ENCODE results near the gene TCHH.

TCHH gene

GRCh38 chr1:152071123-152071522, 44.1 kb downstream of the TCHH start:
- TF ChIP-seq ZNF8 (CRISPR knock-in tag; IDR thresholded peaks at IDR 0.05) (no peak), CREB5 (CRISPR knock-in tag; IDR thresholded peaks at IDR 0.05; ENCODE audit: low read depth) (no peak), ZFP30 (CRISPR knock-in tag; IDR thresholded peaks at IDR 0.05) (no peak), ZC3H10 (CRISPR knock-in tag; IDR thresholded peaks at IDR 0.05) (no peak), ZNF70 (CRISPR knock-in tag; IDR thresholded peaks at IDR 0.05) (no peak)
- no peak for ATAC-seq

DNA sequence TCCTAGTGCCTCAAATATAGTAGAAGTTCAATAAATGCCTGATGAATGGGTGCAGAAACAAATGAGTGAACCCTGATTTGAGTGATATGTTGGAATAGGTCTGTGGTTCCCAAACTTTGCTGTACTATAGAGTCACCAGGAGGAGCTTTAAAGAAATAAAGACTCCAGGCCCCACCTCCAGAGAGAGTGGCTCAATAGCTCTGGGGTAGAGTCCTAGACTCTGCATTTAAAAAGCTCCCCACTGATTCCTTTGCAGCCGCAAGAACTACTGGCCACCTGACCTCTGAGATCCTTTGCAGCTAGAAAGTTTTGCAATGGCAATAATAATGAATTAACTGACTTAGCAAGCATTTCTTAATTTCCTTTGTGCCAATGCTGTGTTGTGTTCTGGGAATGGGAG, 47.3 kb downstream of the TCHH start:
- no peak for TF ChIP-seq OSR1 (CRISPR knock-in tag; IDR thresholded peaks at IDR 0.05)
- no peak for TF ChIP-seq ESRRG (CRISPR knock-in tag; IDR thresholded peaks at IDR 0.05)
- TF ChIP-seq ZNF565 (CRISPR knock-in tag; conservative IDR thresholded peaks at IDR 0.05; ENCODE audit: low read depth), result no peak
- no peak for TF ChIP-seq GLIS3 (CRISPR knock-in tag; IDR thresholded peaks at IDR 0.05)
- no peak for TF ChIP-seq ZFP30 (CRISPR knock-in tag; IDR thresholded peaks at IDR 0.05)
- TF ChIP-seq, protein P1, sequence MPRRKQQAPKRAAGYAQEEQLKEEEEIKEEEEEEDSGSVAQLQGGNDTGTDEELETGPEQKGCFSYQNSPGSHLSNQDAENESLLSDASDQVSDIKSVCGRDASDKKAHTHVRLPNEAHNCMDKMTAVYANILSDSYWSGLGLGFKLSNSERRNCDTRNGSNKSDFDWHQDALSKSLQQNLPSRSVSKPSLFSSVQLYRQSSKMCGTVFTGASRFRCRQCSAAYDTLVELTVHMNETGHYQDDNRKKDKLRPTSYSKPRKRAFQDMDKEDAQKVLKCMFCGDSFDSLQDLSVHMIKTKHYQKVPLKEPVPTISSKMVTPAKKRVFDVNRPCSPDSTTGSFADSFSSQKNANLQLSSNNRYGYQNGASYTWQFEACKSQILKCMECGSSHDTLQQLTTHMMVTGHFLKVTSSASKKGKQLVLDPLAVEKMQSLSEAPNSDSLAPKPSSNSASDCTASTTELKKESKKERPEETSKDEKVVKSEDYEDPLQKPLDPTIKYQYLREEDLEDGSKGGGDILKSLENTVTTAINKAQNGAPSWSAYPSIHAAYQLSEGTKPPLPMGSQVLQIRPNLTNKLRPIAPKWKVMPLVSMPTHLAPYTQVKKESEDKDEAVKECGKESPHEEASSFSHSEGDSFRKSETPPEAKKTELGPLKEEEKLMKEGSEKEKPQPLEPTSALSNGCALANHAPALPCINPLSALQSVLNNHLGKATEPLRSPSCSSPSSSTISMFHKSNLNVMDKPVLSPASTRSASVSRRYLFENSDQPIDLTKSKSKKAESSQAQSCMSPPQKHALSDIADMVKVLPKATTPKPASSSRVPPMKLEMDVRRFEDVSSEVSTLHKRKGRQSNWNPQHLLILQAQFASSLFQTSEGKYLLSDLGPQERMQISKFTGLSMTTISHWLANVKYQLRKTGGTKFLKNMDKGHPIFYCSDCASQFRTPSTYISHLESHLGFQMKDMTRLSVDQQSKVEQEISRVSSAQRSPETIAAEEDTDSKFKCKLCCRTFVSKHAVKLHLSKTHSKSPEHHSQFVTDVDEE (CRISPR knock-in tag; IDR thresholded peaks at IDR 0.05), result no peak
- TF ChIP-seq RARB (CRISPR knock-in tag; IDR thresholded peaks at IDR 0.05), result no peak
- no peak for TF ChIP-seq CSDC2 (CRISPR knock-in tag; IDR thresholded peaks at IDR 0.05)
- no peak for TF ChIP-seq ARNTL (CRISPR knock-in tag; IDR thresholded peaks at IDR 0.05; ENCODE audit: borderline replicate concordance, low read depth)
- TF ChIP-seq SNAI2 (CRISPR knock-in tag; IDR thresholded peaks at IDR 0.05), result no peak
- TF ChIP-seq ZNF8 (CRISPR knock-in tag; IDR thresholded peaks at IDR 0.05), result no peak
- no peak for TF ChIP-seq ISL1 (CRISPR knock-in tag; IDR thresholded peaks at IDR 0.05)
- no peak for TF ChIP-seq ZC3H10 (CRISPR knock-in tag; IDR thresholded peaks at IDR 0.05)
- TF ChIP-seq PPARA (CRISPR knock-in tag; IDR thresholded peaks at IDR 0.05; ENCODE audit: borderline replicate concordance), result no peak
- TF ChIP-seq BACH2 (CRISPR knock-in tag; IDR thresholded peaks at IDR 0.05; ENCODE audit: borderline replicate concordance), result no peak
- TF ChIP-seq, protein P2, sequence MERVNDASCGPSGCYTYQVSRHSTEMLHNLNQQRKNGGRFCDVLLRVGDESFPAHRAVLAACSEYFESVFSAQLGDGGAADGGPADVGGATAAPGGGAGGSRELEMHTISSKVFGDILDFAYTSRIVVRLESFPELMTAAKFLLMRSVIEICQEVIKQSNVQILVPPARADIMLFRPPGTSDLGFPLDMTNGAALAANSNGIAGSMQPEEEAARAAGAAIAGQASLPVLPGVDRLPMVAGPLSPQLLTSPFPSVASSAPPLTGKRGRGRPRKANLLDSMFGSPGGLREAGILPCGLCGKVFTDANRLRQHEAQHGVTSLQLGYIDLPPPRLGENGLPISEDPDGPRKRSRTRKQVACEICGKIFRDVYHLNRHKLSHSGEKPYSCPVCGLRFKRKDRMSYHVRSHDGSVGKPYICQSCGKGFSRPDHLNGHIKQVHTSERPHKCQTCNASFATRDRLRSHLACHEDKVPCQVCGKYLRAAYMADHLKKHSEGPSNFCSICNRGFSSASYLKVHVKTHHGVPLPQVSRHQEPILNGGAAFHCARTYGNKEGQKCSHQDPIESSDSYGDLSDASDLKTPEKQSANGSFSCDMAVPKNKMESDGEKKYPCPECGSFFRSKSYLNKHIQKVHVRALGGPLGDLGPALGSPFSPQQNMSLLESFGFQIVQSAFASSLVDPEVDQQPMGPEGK (CRISPR knock-in tag; IDR thresholded peaks at IDR 0.05; ENCODE audit: borderline replicate concordance), result no peak
- no peak for TF ChIP-seq TOX (CRISPR knock-in tag; IDR thresholded peaks at IDR 0.05; ENCODE audit: borderline replicate concordance)
- no peak for TF ChIP-seq CREB5 (CRISPR knock-in tag; IDR thresholded peaks at IDR 0.05; ENCODE audit: low read depth)
- TF ChIP-seq TCF4 (CRISPR knock-in tag; IDR thresholded peaks at IDR 0.05; ENCODE audit: borderline replicate concordance), result no peak
- no peak for TF ChIP-seq ZNF70 (CRISPR knock-in tag; IDR thresholded peaks at IDR 0.05)
- ATAC-seq, result no peak

- TF ChIP-seq RARB (CRISPR knock-in tag; IDR thresholded peaks at IDR 0.05) (no peak), ZFP3 (CRISPR knock-in tag; IDR thresholded peaks at IDR 0.05) (no peak), TCF4 (CRISPR knock-in tag; IDR thresholded peaks at IDR 0.05; ENCODE audit: borderline replicate concordance) (no peak), ESRRG (CRISPR knock-in tag; IDR thresholded peaks at IDR 0.05) (no peak), CREB5 (CRISPR knock-in tag; IDR thresholded peaks at IDR 0.05; ENCODE audit: low read depth) (no peak), TOX (CRISPR knock-in tag; IDR thresholded peaks at IDR 0.05; ENCODE audit: borderline replicate concordance) (no peak), SNAI2 (CRISPR knock-in tag; IDR thresholded peaks at IDR 0.05) (no peak), ZNF565 (CRISPR knock-in tag; conservative IDR thresholded peaks at IDR 0.05; ENCODE audit: low read depth) (no peak)
- TF ChIP-seq, protein P2 (CRISPR knock-in tag; IDR thresholded peaks at IDR 0.05; ENCODE audit: borderline replicate concordance), result no peak
- TF ChIP-seq, protein P3, sequence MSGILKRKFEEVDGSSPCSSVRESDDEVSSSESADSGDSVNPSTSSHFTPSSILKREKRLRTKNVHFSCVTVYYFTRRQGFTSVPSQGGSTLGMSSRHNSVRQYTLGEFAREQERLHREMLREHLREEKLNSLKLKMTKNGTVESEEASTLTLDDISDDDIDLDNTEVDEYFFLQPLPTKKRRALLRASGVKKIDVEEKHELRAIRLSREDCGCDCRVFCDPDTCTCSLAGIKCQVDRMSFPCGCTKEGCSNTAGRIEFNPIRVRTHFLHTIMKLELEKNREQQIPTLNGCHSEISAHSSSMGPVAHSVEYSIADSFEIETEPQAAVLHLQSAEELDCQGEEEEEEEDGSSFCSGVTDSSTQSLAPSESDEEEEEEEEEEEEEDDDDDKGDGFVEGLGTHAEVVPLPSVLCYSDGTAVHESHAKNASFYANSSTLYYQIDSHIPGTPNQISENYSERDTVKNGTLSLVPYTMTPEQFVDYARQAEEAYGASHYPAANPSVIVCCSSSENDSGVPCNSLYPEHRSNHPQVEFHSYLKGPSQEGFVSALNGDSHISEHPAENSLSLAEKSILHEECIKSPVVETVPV (CRISPR knock-in tag; IDR thresholded peaks at IDR 0.05), result no peak
- no peak for ATAC-seq
Measured at GRCh38 chr1:152067150-152067549, 48.1 kb downstream of the TCHH start.

All from SK-N-SH treated with all-trans-retinoic acid at 6 μM for 48 hours (cell line).